Astrocyte (in vitro differentiated cells and primary cell): ENCODE results near the gene COX10. TPM values are rescaled to one million over a fixed set of nuclear protein-coding genes. Genes with fewer than 3 reads are reported as not detected.

ENCODE experiments used
- DNase-seq: peaks from one replicate; pipeline ENCODE4 v3.0.0-alpha.2; 2010; ENCODE audit warnings: low read depth
- FAIRE-seq: peaks from 2 replicates; lab custom pipeline; 2011; peaks lifted over from hg19 to GRCh38; lab: Jason Lieb, UNC
- H2AFZ ChIP-seq: 2 replicates; pipeline ENCODE4 v1.6.0; 2012; ENCODE audit warnings: low read depth, low read length, inconsistent platforms
- H3K27ac ChIP-seq: 2 replicates; pipeline ENCODE4 v1.5.1; 2011; ENCODE audit warnings: low read depth, low read length, inconsistent platforms
- H3K27me3 ChIP-seq: 2 replicates; pipeline ENCODE4 v1.6.0; 2011; ENCODE audit warnings: low read length, inconsistent platforms; ENCODE audit not compliant: insufficient read depth
- H3K36me3 ChIP-seq: 2 replicates; pipeline ENCODE4 v1.5.1; 2011; ENCODE audit warnings: low read length, inconsistent platforms; ENCODE audit not compliant: insufficient read depth
- H3K4me1 ChIP-seq: 2 replicates; pipeline ENCODE4 v1.5.1; 2011; ENCODE audit warnings: low read length, inconsistent platforms; ENCODE audit not compliant: insufficient read depth
- H3K4me2 ChIP-seq: 2 replicates; pipeline ENCODE4 v1.6.0; 2012; ENCODE audit warnings: low read length, inconsistent platforms
- H3K4me3 ChIP-seq: 2 replicates; pipeline ENCODE4 v1.5.1; 2011; ENCODE audit warnings: low read depth, mild to moderate bottlenecking, low read length, inconsistent platforms; ENCODE audit not compliant: insufficient read depth
- H3K79me2 ChIP-seq: 2 replicates; pipeline ENCODE4 v1.6.0; 2012; ENCODE audit warnings: mild to moderate bottlenecking, low read length, inconsistent platforms; ENCODE audit not compliant: insufficient read depth
- H3K9ac ChIP-seq: 2 replicates; pipeline ENCODE4 v1.6.0; 2012; ENCODE audit warnings: mild to moderate bottlenecking, low read length, inconsistent platforms
- H3K9me3 ChIP-seq: 2 replicates; pipeline ENCODE4 v1.5.1; 2012; ENCODE audit warnings: low read depth, mild to moderate bottlenecking, low read length, inconsistent platforms; ENCODE audit not compliant: insufficient read depth
- H4K20me1 ChIP-seq: 2 replicates; pipeline ENCODE4 v1.6.0; 2012; ENCODE audit warnings: low read length, inconsistent platforms; ENCODE audit not compliant: insufficient read depth
- H3K27ac Mint-ChIP-seq: one replicate; pipeline ENCODE4 v1.8.0; 2021; ENCODE audit warnings: mild to moderate bottlenecking, mixed read lengths; ENCODE audit not compliant: unreplicated experiment
- H3K27me3 Mint-ChIP-seq: one replicate; pipeline ENCODE4 v1.8.0; 2021; ENCODE audit warnings: low read depth, mixed read lengths; ENCODE audit not compliant: unreplicated experiment
- H3K36me3 Mint-ChIP-seq: one replicate; pipeline ENCODE4 v1.8.0; 2021; ENCODE audit warnings: low read depth, mixed read lengths; ENCODE audit not compliant: unreplicated experiment
- H3K4me1 Mint-ChIP-seq: one replicate; pipeline ENCODE4 v1.8.0; 2021; ENCODE audit warnings: low read depth, mixed read lengths; ENCODE audit not compliant: unreplicated experiment
- H3K4me3 Mint-ChIP-seq: one replicate; pipeline ENCODE4 v1.8.0; 2021; ENCODE audit warnings: mild to moderate bottlenecking, moderate library complexity, mixed read lengths; ENCODE audit not compliant: unreplicated experiment
- H3K9me3 Mint-ChIP-seq: one replicate; pipeline ENCODE4 v1.8.0; 2021; ENCODE audit warnings: mild to moderate bottlenecking, mixed read lengths; ENCODE audit not compliant: unreplicated experiment
- EZH2 ChIP-seq: IDR thresholded peaks from 2 replicates; pipeline ENCODE4 v1.6.1; 2012; ENCODE audit warnings: mild to moderate bottlenecking, low read length, inconsistent platforms; ENCODE audit not compliant: insufficient read depth
- total RNA-seq: library from RNA; stranded (reverse); gene quantifications from 2 replicates; pipeline ENCODE4 v1.2.1, GENCODE V29; 2021
- TF ChIP-seq, protein P1 (sequence below): IDR thresholded peaks from 2 replicates; pipeline ENCODE4 v1.5.1; 2011; ENCODE audit warnings: low read depth, mild to moderate bottlenecking, inconsistent platforms, low read length, moderate library complexity; ENCODE audit not compliant: insufficient read depth

The COX10 gene
- total RNA-seq, 1 donor from 2014 or later, result 16.4 TPM

DNA sequence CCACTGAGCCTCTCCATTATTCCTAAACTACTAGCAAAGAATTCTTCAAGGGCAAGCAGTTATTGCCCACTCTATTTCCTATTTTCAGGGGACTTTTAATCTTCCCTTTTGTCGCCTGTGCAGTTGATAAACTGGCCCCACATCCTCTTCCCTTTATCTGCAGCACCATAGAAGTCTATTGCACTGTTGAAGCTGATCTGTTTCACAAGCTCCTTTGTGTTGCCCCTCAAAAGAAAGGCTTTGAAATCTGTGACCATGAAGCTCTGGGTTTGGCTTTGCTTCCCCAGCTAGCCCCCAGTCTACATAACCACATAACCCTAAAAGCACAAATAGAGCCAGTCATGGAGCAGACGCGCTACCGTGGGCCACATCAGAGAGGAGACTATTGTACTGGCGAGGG, 130.3 kb downstream of the COX10 start:
- Histone ChIP-seq H2AFZ (no peak overlapping the region), H3K9me3 (no peaks in the 10 kb centered on the region), H3K9ac (no peak overlapping the region), H3K27ac (no peak overlapping the region), H3K79me2 (no peaks in the 10 kb centered on the region), H3K36me3 (no peaks in the 10 kb centered on the region), H3K27me3 (no peaks in the 10 kb centered on the region), H3K4me2 (no peak overlapping the region), H3K4me3 (no peak overlapping the region), H3K4me1 (no peaks in the 10 kb centered on the region), H4K20me1 (peaks cover 11% of the 10 kb centered on the region)
- Mint-ChIP-seq H3K36me3 (peaks cover 14% of the 10 kb centered on the region), H3K27me3 (no peaks in the 10 kb centered on the region), H3K9me3 (no peaks in the 10 kb centered on the region), H3K4me3 (no peak overlapping the region), H3K4me1 (peaks cover 5% of the 10 kb centered on the region), H3K27ac (no peak overlapping the region)
- FAIRE-seq (no peak), DNase-seq (no peak)
- TF ChIP-seq EZH2, result no peak
- TF ChIP-seq, protein P1, sequence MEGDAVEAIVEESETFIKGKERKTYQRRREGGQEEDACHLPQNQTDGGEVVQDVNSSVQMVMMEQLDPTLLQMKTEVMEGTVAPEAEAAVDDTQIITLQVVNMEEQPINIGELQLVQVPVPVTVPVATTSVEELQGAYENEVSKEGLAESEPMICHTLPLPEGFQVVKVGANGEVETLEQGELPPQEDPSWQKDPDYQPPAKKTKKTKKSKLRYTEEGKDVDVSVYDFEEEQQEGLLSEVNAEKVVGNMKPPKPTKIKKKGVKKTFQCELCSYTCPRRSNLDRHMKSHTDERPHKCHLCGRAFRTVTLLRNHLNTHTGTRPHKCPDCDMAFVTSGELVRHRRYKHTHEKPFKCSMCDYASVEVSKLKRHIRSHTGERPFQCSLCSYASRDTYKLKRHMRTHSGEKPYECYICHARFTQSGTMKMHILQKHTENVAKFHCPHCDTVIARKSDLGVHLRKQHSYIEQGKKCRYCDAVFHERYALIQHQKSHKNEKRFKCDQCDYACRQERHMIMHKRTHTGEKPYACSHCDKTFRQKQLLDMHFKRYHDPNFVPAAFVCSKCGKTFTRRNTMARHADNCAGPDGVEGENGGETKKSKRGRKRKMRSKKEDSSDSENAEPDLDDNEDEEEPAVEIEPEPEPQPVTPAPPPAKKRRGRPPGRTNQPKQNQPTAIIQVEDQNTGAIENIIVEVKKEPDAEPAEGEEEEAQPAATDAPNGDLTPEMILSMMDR, result no peak

DNA sequence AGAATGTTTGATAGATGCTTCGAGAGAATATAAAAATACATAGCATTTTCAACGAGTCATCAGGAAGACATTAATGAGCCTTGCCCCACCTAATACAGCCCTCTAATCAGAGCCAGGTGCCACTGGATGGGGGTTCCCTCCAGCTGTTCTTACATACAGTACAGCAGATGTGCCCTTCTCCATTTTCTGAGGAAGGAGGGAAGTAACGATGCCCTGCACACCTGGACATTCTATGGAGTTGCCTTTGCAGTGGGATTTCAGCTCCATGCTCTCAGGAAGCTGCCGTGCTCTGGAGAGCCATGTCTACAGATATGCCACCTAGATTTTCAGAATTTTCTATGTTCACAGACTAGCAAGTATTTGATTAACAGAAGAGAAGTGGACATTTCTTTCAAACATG, 131.1 kb downstream of the COX10 start:
- Histone ChIP-seq H3K4me2 (no peak overlapping the region), H3K9ac (no peak overlapping the region), H3K27ac (no peak overlapping the region), H3K36me3 (no peaks in the 10 kb centered on the region), H3K4me1 (no peaks in the 10 kb centered on the region), H2AFZ (no peak overlapping the region), H3K27me3 (no peaks in the 10 kb centered on the region), H3K9me3 (no peaks in the 10 kb centered on the region), H3K4me3 (no peak overlapping the region), H3K79me2 (no peaks in the 10 kb centered on the region), H4K20me1 (peaks cover 11% of the 10 kb centered on the region)
- Mint-ChIP-seq H3K4me1 (peaks cover 5% of the 10 kb centered on the region), H3K27ac (no peak overlapping the region), H3K9me3 (no peaks in the 10 kb centered on the region), H3K4me3 (no peak overlapping the region), H3K27me3 (no peaks in the 10 kb centered on the region), H3K36me3 (peaks cover 15% of the 10 kb centered on the region)
- no peak for DNase-seq
- no peak for TF ChIP-seq EZH2
- TF ChIP-seq, protein P1, result no peak
- peak; percentile 9 for FAIRE-seq

DNA sequence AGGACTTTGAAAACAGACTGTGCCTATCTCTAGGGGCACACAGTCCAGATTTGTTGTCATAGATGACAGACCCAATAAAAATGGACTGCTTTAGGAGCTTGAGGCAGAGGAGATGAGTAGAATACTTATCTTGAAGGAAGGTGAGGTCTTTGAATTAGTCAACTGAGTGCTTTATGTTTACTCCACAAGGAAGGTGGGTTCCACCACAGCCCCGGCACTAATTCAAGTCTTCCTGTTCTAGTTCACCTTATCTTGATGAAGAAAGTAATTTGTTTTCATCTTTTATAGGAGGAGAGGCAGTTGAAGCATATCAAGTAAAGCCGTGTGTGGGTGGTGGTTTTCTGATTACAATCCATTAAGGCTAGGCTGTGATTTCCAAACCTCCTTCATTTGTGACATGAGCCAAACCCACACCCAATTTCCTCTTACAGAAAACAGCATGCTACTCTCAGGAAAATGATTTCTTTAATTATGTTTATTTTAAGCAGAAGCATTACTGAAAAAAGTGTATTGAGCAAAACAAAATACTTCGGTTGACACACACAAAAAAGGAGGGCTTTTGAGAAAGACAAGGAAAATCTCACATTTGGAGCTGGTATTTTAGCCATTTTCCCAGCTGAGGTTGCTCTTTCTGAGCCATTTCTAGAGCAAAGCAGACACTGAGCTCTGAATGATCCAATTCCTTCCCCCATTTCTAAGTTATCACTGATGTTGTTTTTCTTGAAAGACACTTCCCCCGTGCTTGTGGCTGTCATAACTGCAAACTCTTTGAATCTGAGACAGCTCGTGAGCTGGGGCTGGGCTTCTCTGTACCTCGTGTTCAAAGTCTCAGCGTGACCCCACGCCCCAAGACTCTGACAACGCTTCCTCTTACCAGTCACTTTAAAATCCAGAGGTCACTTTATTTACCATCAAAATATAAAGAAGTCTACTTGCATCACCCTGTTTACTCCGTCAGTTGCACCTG, 132.0 kb downstream of the COX10 start:
- Histone ChIP-seq H3K4me2 (no peak overlapping the region), H3K9me3 (no peaks in the 10 kb centered on the region), H2AFZ (no peak overlapping the region), H3K4me3 (no peak overlapping the region), H3K36me3 (no peaks in the 10 kb centered on the region), H3K79me2 (no peaks in the 10 kb centered on the region), H3K27ac (no peak overlapping the region), H3K27me3 (no peaks in the 10 kb centered on the region), H4K20me1 (peaks cover 13% of the 10 kb centered on the region), H3K9ac (no peak overlapping the region), H3K4me1 (no peaks in the 10 kb centered on the region)
- Mint-ChIP-seq H3K4me3 (no peak overlapping the region), H3K4me1 (peaks cover 5% of the 10 kb centered on the region), H3K9me3 (no peaks in the 10 kb centered on the region), H3K27ac (no peak overlapping the region), H3K36me3 (peaks cover 18% of the 10 kb centered on the region), H3K27me3 (no peaks in the 10 kb centered on the region)
- FAIRE-seq (no peak), DNase-seq (peak; percentile 45)
- TF ChIP-seq EZH2, result no peak
- TF ChIP-seq, protein P1, result no peak
